HG02973 (cell line): ENCODE data around the gene TMEM191B.
A peak's percentile ranks its signal among the peaks of the same experiment; 100 is the strongest.
"Not testable (repeated sequence)": the region's sequence is repeated elsewhere in the genome, so short reads cannot be mapped to it uniquely, and the experiment has no call there.

Experiments used
- ATAC-seq: cut with Tn5 transposase; IDR thresholded peaks from one replicate; pipeline ENCODE4 v1.9.1; 2021; ENCODE audit warnings: moderate library complexity; ENCODE audit not compliant: unreplicated experiment

TMEM191B gene

DNA sequence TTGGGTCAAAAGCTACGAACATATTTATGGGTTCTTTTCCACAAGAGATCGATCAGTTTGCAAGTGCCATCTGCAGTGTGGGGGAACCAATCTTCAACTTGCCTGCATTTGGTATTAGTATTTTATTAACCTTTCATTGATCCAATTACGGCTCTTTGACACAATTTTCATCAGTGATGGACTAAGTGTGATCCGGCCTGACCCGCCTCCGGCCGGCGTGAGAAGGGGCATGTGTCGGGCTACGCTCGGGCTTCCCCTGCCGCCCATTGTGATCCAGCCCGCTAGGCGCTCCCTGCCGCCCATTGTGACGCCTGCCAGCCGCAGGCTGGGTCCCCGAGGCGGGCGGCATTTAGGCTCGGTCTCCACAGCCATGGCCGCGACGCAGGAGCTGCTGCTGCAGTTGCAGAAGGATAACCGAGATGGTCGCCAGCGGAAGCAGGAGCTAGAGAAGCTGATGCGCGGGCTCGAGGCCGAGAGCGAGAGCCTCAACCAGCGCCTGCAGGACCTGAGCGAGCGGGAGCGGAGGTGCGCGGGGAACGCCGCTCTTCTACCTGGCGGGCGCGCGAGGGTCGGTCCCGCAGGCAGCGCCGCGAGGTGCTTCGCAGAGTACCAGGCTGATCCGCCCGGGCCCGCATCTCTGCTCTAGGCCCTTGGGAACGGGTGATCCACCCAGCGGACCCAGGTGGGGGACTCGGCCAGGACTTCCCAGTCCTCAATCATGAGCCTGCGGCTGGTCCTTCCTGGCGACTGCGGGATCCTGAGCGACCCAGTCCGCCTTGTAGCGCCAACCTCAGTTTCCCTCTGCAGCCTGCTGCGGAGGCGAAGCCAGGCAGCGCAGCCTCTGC, at the start of gene TMEM191B:
Gene TMEM191B, plus strand, starts transcription at position 51 of the 845 bp plus-strand sequence. Its CDS starts 179 bp downstream, at position 230.
- peak; percentile 15 for ATAC-seq

DNA sequence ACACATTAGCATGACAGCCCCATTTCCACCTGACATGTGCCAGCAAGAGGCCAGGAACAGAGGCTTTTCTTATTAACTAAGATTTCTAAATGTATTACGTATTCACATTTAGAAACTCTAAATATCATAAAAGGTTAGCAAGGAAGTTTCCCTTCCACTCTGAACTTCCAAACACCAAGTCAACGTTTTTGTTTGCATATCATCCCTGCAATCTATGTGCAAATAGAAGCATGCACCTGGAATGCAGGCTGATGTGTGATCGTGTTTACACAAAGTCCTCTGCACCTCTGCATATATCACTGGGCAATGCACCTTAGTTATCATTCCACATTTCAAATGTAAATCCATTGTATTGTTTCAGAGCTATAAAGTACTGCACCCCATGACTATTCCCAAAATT, 31.4 kb upstream of the TMEM191B start:
- ATAC-seq: not testable (repeated sequence)

DNA sequence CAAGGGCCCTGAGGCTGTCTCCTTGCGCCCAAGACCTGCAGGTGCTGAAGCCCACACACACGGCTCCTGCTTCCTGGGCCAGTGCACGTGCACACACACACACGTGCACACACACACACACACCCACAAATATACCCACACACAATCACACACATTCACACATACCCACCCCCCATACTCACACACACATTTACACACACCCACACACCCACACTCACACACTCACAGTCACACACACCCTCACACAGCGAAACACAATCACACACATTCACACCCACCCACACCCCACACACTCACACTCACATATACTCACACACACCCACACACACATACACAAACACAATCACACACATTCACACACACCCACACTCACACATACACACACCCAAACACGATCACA, 16.3 kb upstream of the TMEM191B start:
- not testable (repeated sequence) for ATAC-seq

DNA sequence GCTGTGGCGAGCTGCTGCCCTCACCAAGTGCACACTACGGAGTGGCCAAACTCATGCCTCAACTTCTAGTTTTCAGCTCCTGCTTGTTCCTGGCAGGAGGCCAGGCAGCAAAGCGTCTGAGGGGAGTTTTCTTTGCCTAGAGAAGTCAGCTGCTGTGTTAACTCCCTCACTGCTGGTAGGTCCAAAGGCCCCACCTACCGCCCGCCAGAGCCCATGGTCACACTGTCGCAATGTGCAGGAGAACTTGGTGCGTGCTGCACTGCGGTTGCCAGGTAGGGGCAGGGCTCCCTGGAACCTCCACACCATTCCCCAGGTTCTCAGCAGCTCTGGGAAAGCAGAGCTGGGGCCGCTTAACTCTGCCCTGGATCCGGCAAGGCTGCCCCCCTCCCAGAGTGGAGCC, 15.2 kb upstream of the TMEM191B start:
- ATAC-seq: not testable (repeated sequence)

DNA sequence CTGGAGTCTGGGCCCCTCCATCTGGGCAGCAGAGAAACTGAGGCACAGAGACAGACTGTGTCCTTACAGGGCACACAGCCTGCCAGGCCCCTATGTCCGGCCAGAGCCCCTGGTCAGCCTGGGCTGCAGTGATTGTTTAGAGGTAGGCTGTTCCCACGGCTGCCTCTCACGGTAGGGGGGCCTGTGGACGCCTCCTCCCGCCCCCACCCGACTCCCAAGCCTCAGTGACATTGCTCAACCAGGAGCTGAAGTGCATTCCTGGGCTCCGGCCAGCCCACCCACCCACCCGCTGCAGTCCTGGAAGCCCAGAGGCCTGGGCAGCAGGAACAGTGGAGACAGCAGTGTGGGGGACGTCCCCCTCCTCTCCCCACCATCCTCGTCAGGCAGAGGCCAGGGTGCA, 14.1 kb upstream of the TMEM191B start:
- ATAC-seq: not testable (repeated sequence)

DNA sequence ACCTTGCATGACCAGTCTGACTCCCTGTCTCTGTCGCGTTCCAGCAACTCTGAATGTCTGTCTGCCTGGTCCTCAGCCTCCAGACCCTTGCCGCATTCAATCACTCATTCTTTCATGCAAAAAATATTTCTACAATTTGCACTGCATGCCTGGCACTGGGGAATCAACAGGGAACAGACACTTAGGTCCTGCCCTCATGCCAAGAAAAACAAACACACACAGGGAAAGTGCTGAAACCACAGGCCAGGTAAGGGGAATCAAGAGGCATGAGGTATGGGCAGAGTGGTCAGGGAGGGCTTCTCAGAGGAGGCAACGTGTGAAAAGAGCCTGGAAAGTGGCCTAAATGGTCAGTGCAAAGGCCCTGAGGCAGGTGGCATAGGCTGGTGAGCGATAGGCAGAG, 9.5 kb upstream of the TMEM191B start, which contains the start of gene GGTLC3:
Gene GGTLC3, minus strand, starts transcription at position 101 of the 400 bp plus-strand sequence. CDS start 264 bp downstream, outside the sequence.
- ATAC-seq: not testable (repeated sequence)

DNA sequence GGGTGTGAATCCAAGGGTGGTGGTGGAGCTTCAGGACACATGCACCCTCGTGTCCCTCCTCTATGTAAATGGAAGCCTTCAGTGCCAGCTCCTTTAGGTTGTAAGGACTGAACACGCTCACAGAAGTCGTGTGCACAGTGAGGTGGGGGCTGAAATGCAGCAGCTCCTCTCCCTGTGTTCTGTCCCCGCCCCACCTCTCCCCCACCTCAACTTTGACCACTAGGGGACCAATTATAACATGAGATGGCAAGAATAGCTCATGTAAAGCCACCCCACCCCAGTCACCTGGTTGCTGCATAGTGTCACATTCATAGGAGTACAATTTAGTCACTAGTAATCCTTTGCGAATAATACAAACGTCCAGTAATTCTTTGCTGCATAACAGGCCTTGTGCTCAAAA, 4.8 kb upstream of the TMEM191B start:
- ATAC-seq: not testable (repeated sequence)

DNA sequence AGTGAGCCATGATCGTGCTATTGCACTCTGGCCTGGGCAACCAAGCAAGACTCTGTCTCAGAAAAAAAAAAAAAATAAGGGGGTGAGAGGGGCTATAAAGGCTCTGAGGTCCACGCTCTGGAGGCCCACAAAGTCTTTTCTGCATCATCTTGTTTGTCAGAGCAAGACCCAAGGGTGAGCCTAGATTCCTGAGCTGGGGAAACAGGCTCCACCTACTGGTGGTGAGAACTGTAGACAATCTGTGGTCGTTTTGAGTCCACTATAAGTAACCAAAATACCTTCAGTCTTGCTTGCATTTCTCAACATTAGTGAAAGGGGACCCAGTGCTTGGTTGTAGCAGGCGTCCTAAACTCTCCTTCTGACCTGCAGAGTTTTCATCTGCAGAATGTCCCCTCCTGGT, 4.3 kb upstream of the TMEM191B start:
- not testable (repeated sequence) for ATAC-seq

DNA sequence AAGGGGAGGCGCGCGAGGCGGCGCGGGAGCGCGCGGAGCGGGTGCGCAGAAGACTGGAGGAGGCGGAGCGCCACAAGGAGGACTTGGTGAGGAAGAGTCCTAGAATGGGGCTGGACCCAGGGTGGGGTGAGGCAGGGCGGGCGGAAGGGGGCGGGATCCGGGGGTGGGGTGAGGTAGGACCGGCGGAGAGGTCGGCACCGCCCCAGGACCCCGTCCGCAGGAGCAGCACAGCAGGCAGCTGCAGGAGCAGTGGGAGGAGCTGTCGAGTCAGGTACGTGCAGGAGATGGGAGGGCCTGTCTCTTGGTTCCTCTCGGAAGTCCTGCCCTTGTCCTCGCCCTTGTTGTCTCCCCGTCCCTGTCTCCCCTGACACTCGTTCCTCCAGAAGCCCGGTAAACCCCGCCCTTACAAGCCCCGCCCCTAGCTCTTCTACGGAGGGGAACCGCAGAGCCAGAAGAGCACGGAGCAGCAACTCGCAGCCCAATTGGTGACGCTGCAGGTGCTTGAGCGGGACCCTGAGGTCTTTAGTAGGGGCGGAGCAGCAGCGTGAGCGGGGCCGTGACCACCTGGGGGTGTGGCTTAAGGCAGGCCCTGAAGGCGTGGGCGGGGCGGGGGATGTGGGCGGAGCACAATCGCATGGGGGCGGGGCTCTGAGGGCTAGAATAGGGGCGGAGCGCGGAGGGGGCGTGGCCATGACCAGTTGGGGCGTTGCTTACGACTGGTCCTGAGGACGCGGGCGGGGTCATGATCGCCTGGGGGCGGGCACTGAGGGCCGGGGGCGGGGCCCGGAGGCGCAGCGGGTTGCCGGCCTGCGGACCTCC, 1.2 kb downstream of the TMEM191B start:
- ATAC-seq: peak; percentile 76

DNA sequence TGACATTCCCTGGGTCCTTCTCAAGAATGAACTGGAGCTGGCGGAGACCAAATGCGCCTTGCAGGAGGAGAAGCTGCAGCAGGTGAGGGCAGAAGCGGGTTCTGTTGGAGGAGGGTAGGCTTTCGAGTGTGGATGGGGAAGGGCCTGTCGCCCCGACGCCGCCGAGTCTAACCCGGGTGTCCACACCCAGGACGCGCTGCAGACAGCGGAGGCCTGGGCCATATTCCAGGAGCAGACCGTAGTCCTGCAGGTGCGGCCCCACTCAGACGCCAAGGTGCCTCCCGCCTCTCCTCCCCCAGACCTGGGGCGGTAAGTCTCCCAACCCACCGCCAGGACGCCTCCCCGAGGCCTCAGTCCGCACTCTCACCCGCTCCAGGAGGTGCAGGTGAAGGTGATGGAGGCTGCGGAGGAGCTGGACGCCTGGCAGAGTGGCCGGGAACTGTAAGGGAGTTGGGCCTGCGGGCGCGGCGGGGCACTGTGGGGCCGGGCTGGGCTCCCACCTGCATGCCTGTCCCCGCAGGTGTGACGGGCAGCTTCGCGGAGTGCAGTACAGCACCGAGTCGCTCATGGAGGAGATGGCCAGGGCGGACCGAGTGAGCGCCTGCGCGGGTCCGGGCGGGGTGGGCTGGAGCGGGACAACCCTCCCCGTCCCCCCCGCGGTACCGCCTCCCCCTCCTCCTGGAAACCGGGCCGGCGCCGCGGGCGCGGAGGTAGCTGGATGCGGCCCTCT, 2.0 kb downstream of the TMEM191B start:
- ATAC-seq: peak; percentile 2

DNA sequence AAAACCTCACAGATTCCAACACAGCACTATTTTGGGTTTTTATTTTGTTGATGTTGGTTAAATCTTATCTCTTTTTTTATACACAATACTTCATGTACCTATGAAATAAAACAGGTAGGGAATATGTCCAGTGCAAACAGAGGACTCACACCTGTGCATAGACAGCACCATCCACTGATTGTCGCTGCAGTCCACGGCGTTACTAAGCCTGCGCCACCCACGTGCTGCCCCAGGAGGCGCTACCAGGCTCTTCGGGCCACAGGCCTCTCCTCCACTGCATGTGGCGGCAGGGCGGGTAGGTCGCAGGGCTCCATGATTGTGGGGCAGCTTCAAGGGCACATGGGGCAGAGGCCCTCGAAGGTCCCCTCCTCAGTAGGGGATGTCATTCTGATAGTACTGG, 6.0 kb downstream of the TMEM191B start:
- ATAC-seq: not testable (repeated sequence)

DNA sequence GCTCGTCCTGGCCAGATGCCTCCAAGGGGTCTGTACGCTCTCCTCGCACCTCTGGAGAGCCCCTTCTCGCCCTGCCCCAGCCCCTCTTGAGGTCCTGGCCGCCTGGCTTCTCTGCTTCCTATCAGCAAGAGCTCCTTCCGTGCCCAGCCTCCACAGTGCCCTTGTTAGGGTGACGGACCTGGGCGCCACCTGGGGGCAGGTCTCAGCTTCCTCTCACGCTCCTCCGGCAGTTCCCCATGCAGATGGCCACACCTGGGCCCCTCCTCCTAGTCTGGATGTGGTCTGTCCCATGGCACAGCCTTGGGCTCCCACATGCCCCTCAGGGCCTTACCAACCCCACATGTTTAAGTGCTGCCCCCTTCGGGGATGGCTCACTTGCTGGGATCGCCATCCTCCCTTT, 6.7 kb downstream of the TMEM191B start:
- ATAC-seq: not testable (repeated sequence)

DNA sequence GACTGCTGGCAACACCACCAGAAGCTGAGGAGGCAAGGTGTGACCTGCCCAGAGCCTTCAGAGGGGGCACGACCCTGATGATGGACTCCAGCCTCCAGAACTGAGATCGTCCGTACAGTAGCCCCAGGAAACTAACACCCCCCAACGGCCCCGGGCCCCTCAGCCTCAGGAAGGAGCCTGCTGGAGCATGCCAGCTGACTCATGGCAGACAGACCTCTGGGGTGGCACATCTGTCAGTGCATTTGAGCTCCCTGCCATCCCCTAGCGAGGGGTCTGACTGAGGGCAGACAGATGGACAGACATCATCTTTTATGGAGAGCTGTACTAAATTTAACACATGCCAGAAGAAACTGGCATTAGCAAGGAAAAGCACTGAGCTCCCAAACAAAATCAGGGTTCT, 12.4 kb downstream of the TMEM191B start:
- ATAC-seq: not testable (repeated sequence)

DNA sequence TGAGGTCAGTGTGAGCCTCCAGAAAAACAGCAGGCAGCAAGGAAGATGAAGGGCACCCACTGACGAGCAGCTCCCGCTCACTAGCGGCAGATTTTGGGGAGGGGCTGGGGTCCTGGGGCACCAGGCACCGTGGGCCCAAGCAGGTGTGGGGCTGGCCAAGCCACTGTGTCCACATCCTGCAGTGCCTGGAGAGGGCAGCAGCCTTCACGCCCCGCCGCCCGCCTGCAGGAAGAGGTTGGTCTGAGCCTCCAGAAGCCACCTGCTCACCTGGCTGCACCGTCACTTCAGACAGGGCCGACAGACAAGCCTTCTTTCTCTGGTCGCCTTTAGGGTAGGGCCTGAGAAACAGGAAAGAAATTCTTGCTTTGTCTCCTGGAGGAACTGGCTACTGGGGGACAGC, 15.8 kb downstream of the TMEM191B start:
- not testable (repeated sequence) for ATAC-seq

DNA sequence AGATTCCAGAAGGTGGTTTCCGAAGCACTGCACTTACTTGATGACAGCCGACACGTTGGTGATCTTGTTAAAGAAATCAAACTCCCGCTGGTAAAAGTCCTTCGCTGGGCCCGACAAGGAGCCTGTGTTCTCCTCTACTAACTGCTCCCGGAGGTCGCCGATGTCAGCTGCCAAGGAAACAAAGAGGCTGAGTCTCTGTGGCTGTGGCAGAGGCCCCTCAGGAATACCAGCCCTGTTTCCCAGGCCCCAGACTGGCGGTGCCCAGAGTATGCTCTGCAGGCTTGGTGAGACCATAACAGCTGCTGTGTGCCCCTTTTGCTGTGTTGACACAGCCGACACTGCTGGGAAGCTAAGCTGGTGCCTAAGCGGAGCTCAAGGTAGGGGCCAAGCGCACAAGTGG, 17.0 kb downstream of the TMEM191B start:
- ATAC-seq: not testable (repeated sequence)

DNA sequence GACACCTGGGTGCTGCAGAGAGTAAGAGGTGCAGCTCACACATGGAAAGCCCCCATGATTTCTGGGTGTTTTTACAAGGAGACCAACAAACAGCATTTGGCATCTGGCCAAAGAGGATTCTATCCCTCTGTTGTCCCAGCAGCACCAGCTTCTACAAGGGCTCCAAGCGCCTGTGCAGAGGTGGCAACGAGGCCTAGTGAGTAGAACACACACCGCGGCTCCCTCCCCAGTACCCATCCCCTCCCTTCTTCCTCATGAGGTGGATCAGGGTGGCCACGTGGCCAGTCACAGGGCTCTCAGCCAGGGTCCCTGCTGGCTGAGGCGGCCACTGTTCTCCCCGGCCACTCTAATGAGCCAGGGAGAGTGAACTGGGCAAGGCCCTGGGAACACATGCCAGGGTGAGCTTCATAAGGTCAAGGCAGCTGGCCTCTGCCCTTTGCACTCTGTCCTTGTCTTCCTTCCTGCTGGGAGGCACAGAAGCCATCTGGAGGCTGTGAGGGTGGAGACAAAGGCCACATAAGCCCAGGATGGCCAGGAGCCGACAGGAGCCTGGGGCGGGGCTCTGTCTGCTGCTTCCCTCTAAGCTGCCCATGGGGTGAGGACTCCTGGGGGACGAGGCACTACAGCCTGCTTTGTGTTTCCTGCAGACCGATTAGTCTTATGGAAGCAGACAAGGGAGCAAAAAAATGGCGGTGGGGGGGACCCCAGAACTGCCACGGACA, 22.0 kb downstream of the TMEM191B start:
- not testable (repeated sequence) for ATAC-seq

DNA sequence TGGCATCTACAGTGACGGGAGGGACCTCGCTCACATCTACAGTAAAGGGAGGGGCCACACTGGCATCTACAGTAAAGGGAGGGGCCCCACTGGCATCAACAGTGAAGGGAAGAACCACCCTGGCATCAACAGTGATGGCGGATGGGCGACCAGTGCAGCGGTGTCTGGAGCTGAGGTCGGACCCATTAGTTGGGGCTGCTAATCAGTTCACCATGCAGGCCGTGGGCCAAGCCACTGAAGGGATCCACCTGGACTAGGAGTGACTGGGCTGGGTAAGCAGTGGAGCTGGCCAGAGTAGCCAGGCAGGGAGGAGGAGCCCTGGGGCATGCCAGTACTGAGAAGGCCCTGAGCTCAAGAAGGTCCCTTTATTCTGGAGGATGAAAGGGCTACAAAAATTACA, 23.4 kb downstream of the TMEM191B start:
- ATAC-seq: not testable (repeated sequence)

DNA sequence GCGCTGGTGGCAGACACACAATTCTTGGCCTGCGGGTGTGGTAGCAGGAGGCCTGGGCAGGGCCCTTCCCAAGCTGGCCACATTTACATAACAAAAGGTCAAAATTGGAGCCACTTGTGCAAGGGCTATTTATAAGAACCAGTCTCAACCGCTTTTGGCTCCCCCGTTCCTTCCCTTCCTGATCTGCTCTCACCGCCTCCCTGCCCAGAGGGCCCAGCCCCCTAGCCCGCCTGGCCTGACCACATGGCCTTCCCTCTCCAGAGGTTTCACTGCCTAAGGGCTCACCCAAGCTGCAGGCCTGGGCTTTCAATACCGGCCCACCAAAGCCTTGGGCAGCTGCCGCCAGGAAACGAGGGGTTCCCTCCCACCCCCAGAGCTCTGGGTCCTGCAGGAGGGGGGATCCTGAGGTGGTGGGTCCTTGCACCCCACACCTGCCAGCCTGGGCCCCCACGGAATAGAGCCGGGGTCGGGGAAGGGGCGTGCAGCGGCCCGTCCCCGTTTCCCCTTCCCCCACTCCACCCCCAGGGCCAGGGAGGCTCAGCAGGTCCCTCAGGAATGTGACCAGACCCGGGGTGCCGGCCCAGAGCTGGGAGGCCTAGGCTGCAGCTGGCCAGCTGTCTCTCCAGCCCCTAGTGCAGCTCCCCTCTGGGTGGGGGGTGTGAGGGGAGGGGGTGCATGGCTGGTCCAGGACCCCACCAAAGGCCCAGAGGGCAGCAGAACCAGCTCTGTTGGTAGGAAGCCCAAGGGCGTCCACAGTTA, 25.4 kb downstream of the TMEM191B start:
- ATAC-seq: not testable (repeated sequence)
